IPS-20b (cell line): ENCODE results near the gene ARHGAP22.

Experiments used
- H3K27ac ChIP-seq: one replicate; pipeline ENCODE4 v1.5.1; 2013; ENCODE audit warnings: low read length
- H3K27me3 ChIP-seq: 2 replicates; pipeline ENCODE4 v1.6.1; 2013; ENCODE audit warnings: mild to moderate bottlenecking, low read length, inconsistent platforms; ENCODE audit not compliant: insufficient read depth
- H3K36me3 ChIP-seq: 2 replicates; pipeline ENCODE4 v1.6.1; 2013; ENCODE audit warnings: low read depth, mild to moderate bottlenecking, inconsistent platforms, low read length, moderate library complexity; ENCODE audit not compliant: insufficient read depth
- H3K4me1 ChIP-seq: 2 replicates; pipeline ENCODE4 v1.6.1; 2013; ENCODE audit warnings: mild to moderate bottlenecking, control low read depth, inconsistent platforms, low read length, moderate library complexity; ENCODE audit not compliant: insufficient read depth
- H3K4me3 ChIP-seq: 2 replicates; pipeline ENCODE4 v1.5.1; 2013; ENCODE audit warnings: mild to moderate bottlenecking, low read length, inconsistent platforms
- H3K9ac ChIP-seq: 2 replicates; pipeline ENCODE4 v1.6.1; 2013; ENCODE audit warnings: low read depth, mild to moderate bottlenecking, inconsistent platforms, low read length, moderate library complexity
- H3K9me3 ChIP-seq: 2 replicates; pipeline ENCODE4 v1.6.1; 2013; ENCODE audit warnings: mild to moderate bottlenecking, low read depth, low read length, inconsistent platforms; ENCODE audit not compliant: insufficient read depth

Gene ARHGAP22

DNA sequence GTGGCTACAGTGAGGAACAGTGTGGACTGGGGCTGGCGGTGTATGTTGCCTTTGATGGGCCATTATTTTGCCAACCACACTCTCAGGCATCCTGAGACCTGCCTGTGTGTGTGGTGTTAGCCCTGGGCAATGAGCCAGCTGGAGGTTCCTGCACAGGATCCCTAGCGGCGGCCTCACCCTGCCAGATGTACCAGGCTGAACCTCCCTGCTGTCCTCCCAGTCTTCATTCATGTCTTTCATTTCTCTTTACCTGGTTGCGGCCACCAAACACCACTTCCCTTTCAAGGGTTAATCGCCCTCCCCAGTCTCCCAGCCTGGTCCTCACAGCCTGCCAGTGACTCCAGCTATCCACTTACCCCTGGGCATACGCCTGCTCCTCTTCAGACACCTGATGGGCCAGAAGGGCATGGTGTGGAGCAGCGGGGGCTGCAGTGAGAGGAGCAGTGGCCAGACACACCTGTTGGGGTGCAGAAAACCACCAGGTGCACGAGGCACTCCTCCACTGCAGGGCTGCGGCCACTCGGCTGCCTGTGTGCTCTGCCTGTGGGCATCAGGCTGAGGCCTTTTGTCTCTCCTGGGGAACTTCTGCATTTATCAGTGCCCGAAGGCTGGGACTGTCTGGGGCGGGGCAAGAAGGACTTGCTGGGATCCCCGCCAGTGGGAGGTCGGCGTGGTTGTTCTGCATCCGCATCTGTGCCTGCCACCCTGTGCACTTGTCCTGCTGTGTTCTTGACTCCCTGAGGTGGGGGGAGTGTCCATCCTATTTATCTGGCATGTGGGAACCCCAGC, 111.6 kb downstream of the ARHGAP22 start:
- H3K27me3 ChIP-seq, result no peaks in the 10 kb centered on the region
- no peaks in the 10 kb centered on the region for H3K9me3 ChIP-seq
- no peak overlapping the region for H3K27ac ChIP-seq
- H3K36me3 ChIP-seq, result no peaks in the 10 kb centered on the region
- no peak overlapping the region for H3K9ac ChIP-seq
- no peak overlapping the region for H3K4me3 ChIP-seq
- no peaks in the 10 kb centered on the region for H3K4me1 ChIP-seq

GRCh38 chr10:48492201-48492600, 112.7 kb downstream of the ARHGAP22 start:
- H3K27me3 ChIP-seq, result no peaks in the 10 kb centered on the region
- no peaks in the 10 kb centered on the region for H3K9me3 ChIP-seq
- H3K4me3 ChIP-seq, result no peak overlapping the region
- H3K27ac ChIP-seq, result no peak overlapping the region
- H3K36me3 ChIP-seq, result no peaks in the 10 kb centered on the region
- H3K4me1 ChIP-seq, result no peaks in the 10 kb centered on the region
- H3K9ac ChIP-seq, result no peak overlapping the region

GRCh38 chr10:48491392-48492139, 113.3 kb downstream of the ARHGAP22 start:
- Histone ChIP-seq H3K9ac (no peak overlapping the region), H3K9me3 (no peaks in the 10 kb centered on the region), H3K4me3 (no peak overlapping the region), H3K36me3 (no peaks in the 10 kb centered on the region), H3K27me3 (no peaks in the 10 kb centered on the region), H3K4me1 (no peaks in the 10 kb centered on the region), H3K27ac (no peak overlapping the region)

- Histone ChIP-seq H3K4me1 (no peaks in the 10 kb centered on the region), H3K36me3 (no peaks in the 10 kb centered on the region), H3K4me3 (no peak overlapping the region), H3K27ac (no peak overlapping the region), H3K9ac (no peak overlapping the region), H3K27me3 (no peaks in the 10 kb centered on the region), H3K9me3 (no peaks in the 10 kb centered on the region)
Measured at GRCh38 chr10:48490946-48491345, 113.9 kb downstream of the ARHGAP22 start.

GRCh38 chr10:48490571-48490940, 114.3 kb downstream of the ARHGAP22 start:
- H3K36me3 ChIP-seq, result no peaks in the 10 kb centered on the region
- no peak overlapping the region for H3K4me3 ChIP-seq
- no peaks in the 10 kb centered on the region for H3K27me3 ChIP-seq
- H3K9me3 ChIP-seq, result no peaks in the 10 kb centered on the region
- H3K27ac ChIP-seq, result no peak overlapping the region
- H3K9ac ChIP-seq, result no peak overlapping the region
- H3K4me1 ChIP-seq, result no peaks in the 10 kb centered on the region

DNA sequence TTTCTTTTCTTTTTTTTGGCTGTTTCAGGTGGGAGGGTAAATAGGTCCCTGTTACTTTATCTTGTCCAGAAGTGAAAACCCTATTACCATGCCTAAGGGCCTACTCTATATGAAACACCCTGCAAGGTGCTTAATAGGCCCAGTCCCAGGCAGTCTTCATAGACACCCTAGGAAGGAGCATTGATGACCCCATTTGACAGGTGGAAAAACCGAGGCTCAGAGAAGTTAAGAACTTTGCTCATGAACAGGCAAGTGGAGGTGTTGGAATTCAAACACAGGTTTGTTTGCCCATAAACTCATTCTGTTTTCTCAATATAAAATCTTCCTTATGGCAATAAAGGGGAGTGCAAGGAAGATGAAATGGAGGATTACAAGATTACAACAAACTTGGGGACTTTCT, 115.8 kb downstream of the ARHGAP22 start:
- Histone ChIP-seq H3K36me3 (no peaks in the 10 kb centered on the region), H3K27ac (no peak overlapping the region), H3K4me1 (peaks cover 8% of the 10 kb centered on the region; the same call in 1 of the 2 replicates), H3K4me3 (no peak overlapping the region), H3K9ac (no peak overlapping the region), H3K27me3 (no peaks in the 10 kb centered on the region), H3K9me3 (no peaks in the 10 kb centered on the region)

GRCh38 chr10:48487244-48487643, 117.6 kb downstream of the ARHGAP22 start:
- no peak overlapping the region for H3K9ac ChIP-seq
- H3K4me1 ChIP-seq, result peaks cover 8% of the 10 kb centered on the region; the same call in 1 of the 2 replicates
- H3K27ac ChIP-seq, result no peak overlapping the region

DNA sequence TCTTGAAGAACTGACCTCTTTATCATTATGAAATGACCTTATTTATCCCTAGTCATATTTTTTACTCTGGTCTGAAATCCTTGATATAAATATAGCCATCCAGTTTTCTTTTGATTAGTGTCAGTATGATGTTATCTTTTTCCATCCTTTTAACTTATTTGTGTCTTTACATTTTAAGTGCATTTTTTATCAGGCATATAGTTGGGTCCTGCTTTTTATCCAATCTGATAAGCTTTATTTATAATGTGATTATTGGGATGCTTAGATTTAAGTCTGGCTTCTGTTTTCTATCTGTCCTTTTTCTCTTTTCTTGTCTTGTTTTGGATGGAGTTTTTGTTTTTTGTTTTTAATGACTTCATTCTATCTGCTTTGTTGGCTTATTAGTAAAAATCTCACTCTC, 119.2 kb downstream of the ARHGAP22 start:
- no peaks in the 10 kb centered on the region for H3K27me3 ChIP-seq
- no peaks in the 10 kb centered on the region for H3K36me3 ChIP-seq
- no peaks in the 10 kb centered on the region for H3K9me3 ChIP-seq
- H3K9ac ChIP-seq, result no peak overlapping the region
- no peak overlapping the region for H3K4me3 ChIP-seq
- peaks cover 11% of the 10 kb centered on the region; the same call in 1 of the 2 replicates for H3K4me1 ChIP-seq
- H3K27ac ChIP-seq, result no peak overlapping the region

More at GRCh38 chr10:48487244-48487643, 117.6 kb downstream of the ARHGAP22 start:
- no peaks in the 10 kb centered on the region for H3K36me3 ChIP-seq
- no peak overlapping the region for H3K4me3 ChIP-seq
- no peaks in the 10 kb centered on the region for H3K27me3 ChIP-seq
- no peaks in the 10 kb centered on the region for H3K9me3 ChIP-seq

GRCh38 chr10:48484911-48485310, 120.0 kb downstream of the ARHGAP22 start:
- H3K27ac ChIP-seq, result no peak overlapping the region
- H3K9me3 ChIP-seq, result no peaks in the 10 kb centered on the region
- no peaks in the 10 kb centered on the region for H3K36me3 ChIP-seq
- no peak overlapping the region for H3K4me3 ChIP-seq
- H3K9ac ChIP-seq, result no peak overlapping the region
- no peaks in the 10 kb centered on the region for H3K27me3 ChIP-seq
- H3K4me1 ChIP-seq, result peaks cover 11% of the 10 kb centered on the region; the same call in 1 of the 2 replicates

DNA sequence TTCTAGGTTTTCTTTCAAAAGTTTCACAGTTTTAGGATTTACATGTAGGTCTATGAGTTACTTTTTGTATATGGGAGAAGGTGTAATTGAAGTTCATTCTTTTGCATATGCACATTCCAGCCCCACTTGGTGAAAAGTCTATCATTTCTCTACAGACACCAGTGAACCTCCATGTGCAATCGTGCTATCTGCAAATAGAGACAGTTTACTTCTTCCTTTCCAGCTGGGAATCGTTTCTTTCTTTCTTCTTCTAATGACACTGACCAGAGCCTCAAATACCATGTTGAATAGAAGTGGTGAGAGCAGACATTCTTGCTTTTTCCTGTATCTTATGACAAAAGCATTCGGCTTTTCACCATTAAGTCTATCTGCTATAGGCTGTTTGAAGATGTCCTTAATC, 122.7 kb downstream of the ARHGAP22 start:
- Histone ChIP-seq H3K9ac (no peak overlapping the region), H3K27ac (no peak overlapping the region)

DNA sequence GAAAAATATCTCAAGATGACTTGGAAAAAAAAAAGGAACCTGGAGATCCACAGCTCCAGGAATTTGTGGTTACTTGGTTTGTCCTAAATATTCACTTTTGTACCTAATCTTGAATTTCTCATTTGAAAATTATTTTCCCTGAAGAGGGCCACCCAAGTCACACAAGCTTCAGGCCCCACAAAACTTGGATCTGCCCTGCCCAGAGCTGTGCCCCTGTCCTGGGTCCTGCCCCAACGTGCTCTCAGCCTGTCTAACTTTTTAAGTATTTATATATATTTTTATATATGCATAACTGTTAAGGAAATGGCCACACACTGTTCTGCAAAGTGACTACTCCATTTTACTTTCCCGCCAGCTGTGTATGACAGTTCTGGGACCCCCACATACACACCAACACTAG, 123.5 kb downstream of the ARHGAP22 start:
- no peak overlapping the region for H3K9ac ChIP-seq
- H3K4me3 ChIP-seq, result no peak overlapping the region
- H3K36me3 ChIP-seq, result no peaks in the 10 kb centered on the region
- no peaks in the 10 kb centered on the region for H3K27me3 ChIP-seq
- H3K4me1 ChIP-seq, result peaks cover 15% of the 10 kb centered on the region
- H3K27ac ChIP-seq, result no peak overlapping the region
- H3K9me3 ChIP-seq, result no peaks in the 10 kb centered on the region

More for the DNA sequence above, 122.7 kb downstream of the ARHGAP22 start:
- Histone ChIP-seq H3K4me3 (no peak overlapping the region), H3K4me1 (peaks cover 11% of the 10 kb centered on the region; the same call in 1 of the 2 replicates), H3K9me3 (no peaks in the 10 kb centered on the region), H3K27me3 (no peaks in the 10 kb centered on the region), H3K36me3 (no peaks in the 10 kb centered on the region)
